Activated naive CD4-positive, alpha-beta T cell treated with anti-CD3 and anti-CD28 coated beads, Interleukin-2, amount 10 ng/mL, durations not matched to agents 7 days and 5 days (primary cell): ENCODE data around the gene COX18.

Experiments
- CTCF ChIA-PET: fragments of 350-600 bp; sonication (Branson Sonifier 250); formaldehyde crosslinking; loops from one replicate; lab custom pipeline; 2021; ENCODE audit warnings: antibody characterized with exemption; lab: Charles Lee
- DNase-seq: peaks from one replicate; pipeline ENCODE4 v3.0.0-alpha.2; 2020
- H3K27ac Mint-ChIP-seq: one replicate; pipeline ENCODE4 v1.8.0; 2021; ENCODE audit warnings: mild to moderate bottlenecking, moderate library complexity, mixed read lengths
- H3K27me3 Mint-ChIP-seq: one replicate; pipeline ENCODE4 v1.8.0; 2021; ENCODE audit warnings: mild to moderate bottlenecking, mixed read lengths
- H3K36me3 Mint-ChIP-seq: one replicate; pipeline ENCODE4 v1.8.0; 2021; ENCODE audit warnings: mixed read lengths
- H3K4me1 Mint-ChIP-seq: one replicate; pipeline ENCODE4 v1.8.0; 2021; ENCODE audit warnings: mixed read lengths
- H3K4me3 Mint-ChIP-seq: one replicate; pipeline ENCODE4 v1.8.0; 2021; ENCODE audit warnings: mild to moderate bottlenecking, moderate library complexity, mixed read lengths
- H3K9me3 Mint-ChIP-seq: one replicate; pipeline ENCODE4 v1.8.0; 2021; ENCODE audit warnings: mixed read lengths

The COX18 gene

DNA sequence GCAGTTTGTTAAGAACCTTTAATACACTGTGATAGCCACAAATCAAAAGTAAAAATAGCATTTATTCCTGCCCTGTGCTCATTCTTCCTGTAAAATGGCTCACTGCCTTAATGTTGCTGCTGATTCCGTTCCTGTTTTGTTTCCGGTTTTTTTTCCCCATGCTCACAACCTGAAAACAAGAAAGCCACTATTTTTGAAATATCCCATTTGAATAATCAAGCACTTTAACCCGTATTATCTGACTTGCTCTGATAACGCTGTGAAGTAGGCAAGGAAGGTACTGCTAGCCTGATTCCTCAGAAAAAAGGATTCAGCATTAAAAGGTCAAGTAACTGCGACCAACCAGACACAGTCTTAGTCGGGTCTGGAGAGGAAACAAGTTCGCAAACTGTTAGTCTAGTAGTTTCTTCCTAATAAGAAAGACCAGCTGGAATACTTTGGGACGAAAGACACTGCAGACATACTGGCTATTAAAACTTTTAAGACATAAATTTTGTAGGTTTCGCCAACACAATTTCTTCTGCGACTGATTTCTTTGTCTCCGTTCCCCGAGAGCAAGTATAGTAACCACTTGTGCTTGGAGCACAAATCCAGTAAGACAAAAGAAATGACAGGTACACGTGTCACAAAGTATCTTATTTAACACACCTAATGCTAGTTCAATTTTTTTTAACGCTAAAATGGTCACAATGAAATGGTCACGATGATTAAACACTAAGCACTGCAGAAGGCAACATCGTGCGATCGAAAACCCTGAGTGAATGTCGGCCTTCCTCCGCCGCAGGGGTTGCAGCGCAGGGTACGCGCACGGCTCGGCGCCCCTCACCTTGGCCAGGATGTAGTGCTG lies 802 bp downstream of the COX18 start:
- H3K27ac Mint-ChIP-seq, result peak overlapping the region; percentile 94
- peak overlapping the region; percentile 77 for H3K4me3 Mint-ChIP-seq
- peaks cover 24% of the 10 kb centered on the region for H3K36me3 Mint-ChIP-seq
- no peaks in the 10 kb centered on the region for H3K9me3 Mint-ChIP-seq
- peaks cover 5% of the 10 kb centered on the region for H3K27me3 Mint-ChIP-seq
- DNase-seq, result no peak
- CTCF ChIA-PET, result no interaction called here
- H3K4me1 Mint-ChIP-seq, result peaks cover 36% of the 10 kb centered on the region

GRCh38 chr4:73067971-73068394 lies 1.5 kb downstream of the COX18 start:
- Mint-ChIP-seq H3K4me1 (peaks cover 39% of the 10 kb centered on the region), H3K4me3 (peak overlapping the region; percentile 77), H3K9me3 (no peaks in the 10 kb centered on the region), H3K27me3 (peaks cover 5% of the 10 kb centered on the region), H3K27ac (peak overlapping the region; percentile 94), H3K36me3 (peaks cover 23% of the 10 kb centered on the region)
- CTCF ChIA-PET, result no interaction called here
- no peak for DNase-seq

- CTCF ChIA-PET, result interaction anchor here (1.0 to 1.2 kb wide), 2 partner anchors 28 to 190 kb away, joined by 4 read pairs; no protein-coding TSS in a partner anchor
- peaks cover 39% of the 10 kb centered on the region for H3K4me1 Mint-ChIP-seq
- peak; percentile 34 for DNase-seq
- peaks cover 5% of the 10 kb centered on the region for H3K27me3 Mint-ChIP-seq
- H3K9me3 Mint-ChIP-seq, result no peaks in the 10 kb centered on the region
- peak overlapping the region; percentile 16 for H3K4me3 Mint-ChIP-seq
- peak overlapping the region; percentile 58 for H3K27ac Mint-ChIP-seq
- peaks cover 29% of the 10 kb centered on the region for H3K36me3 Mint-ChIP-seq
Measured at GRCh38 chr4:73066928-73067327, 2.6 kb downstream of the COX18 start.

DNA sequence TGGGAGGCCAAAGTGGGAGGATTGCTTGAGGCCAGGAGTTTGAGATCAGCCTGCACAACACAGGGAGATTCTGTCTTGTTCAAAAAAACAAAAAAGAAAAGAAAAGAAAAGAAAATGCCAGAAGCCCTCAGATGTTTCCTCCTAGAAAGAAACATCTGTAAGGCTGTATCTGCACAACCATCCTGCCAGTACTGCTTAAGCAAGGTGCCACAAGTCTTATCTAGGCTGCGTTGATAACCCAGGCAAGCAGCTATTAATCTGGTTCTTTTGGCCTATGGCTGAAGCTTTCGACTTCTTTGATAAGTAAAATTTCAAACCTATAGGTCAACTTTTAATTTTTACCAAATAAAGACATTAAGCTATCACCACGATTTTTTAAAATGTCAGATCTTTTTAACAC lies 3.1 kb downstream of the COX18 start:
- Mint-ChIP-seq H3K4me3 (no peak overlapping the region), H3K4me1 (peaks cover 39% of the 10 kb centered on the region), H3K27me3 (peaks cover 5% of the 10 kb centered on the region), H3K27ac (no peak overlapping the region), H3K9me3 (no peaks in the 10 kb centered on the region), H3K36me3 (peaks cover 33% of the 10 kb centered on the region)
- CTCF ChIA-PET, result interaction anchor here (1.0 to 1.2 kb wide), 2 partner anchors 28 to 191 kb away, joined by 4 read pairs; no protein-coding TSS in a partner anchor
- no peak for DNase-seq

- H3K4me1 Mint-ChIP-seq, result peaks cover 30% of the 10 kb centered on the region
- no peak for DNase-seq
- peaks cover 42% of the 10 kb centered on the region for H3K36me3 Mint-ChIP-seq
- CTCF ChIA-PET, result interaction anchor here (0.8 to 1.4 kb wide), 2 partner anchors 191 to 192 kb away, joined by 3 read pairs; no protein-coding TSS in a partner anchor
- H3K27ac Mint-ChIP-seq, result no peak overlapping the region
- H3K9me3 Mint-ChIP-seq, result no peaks in the 10 kb centered on the region
- peaks cover 3% of the 10 kb centered on the region for H3K27me3 Mint-ChIP-seq
- no peak overlapping the region for H3K4me3 Mint-ChIP-seq
Measured at GRCh38 chr4:73064536-73064935, 5.0 kb downstream of the COX18 start.

GRCh38 chr4:73055241-73055897 lies 14.1 kb downstream of the COX18 start:
- H3K36me3 Mint-ChIP-seq, result peaks cover 45% of the 10 kb centered on the region
- H3K27me3 Mint-ChIP-seq, result no peaks in the 10 kb centered on the region
- no peak overlapping the region for H3K27ac Mint-ChIP-seq
- no peak overlapping the region for H3K4me3 Mint-ChIP-seq
- DNase-seq, result no peak
- peaks cover 3% of the 10 kb centered on the region for H3K4me1 Mint-ChIP-seq
- H3K9me3 Mint-ChIP-seq, result no peaks in the 10 kb centered on the region
- CTCF ChIA-PET, result interaction anchor here (1.0 kb wide), 1 partner anchor 17 kb away, joined by 4 read pairs; no protein-coding TSS in a partner anchor

GRCh38 chr4:73053974-73054480 lies 15.5 kb downstream of the COX18 start:
- Mint-ChIP-seq H3K27ac (peak overlapping the region; percentile 55), H3K36me3 (peaks cover 36% of the 10 kb centered on the region), H3K27me3 (no peaks in the 10 kb centered on the region), H3K9me3 (no peaks in the 10 kb centered on the region), H3K4me1 (peaks cover 3% of the 10 kb centered on the region), H3K4me3 (no peak overlapping the region)
- CTCF ChIA-PET, result no interaction called here
- no peak for DNase-seq

- no peak for DNase-seq
- peaks cover 3% of the 10 kb centered on the region for H3K4me1 Mint-ChIP-seq
Measured at GRCh38 chr4:73053076-73053475, 16.4 kb downstream of the COX18 start.

GRCh38 chr4:73051625-73052024 lies 17.9 kb downstream of the COX18 start:
- Mint-ChIP-seq H3K9me3 (no peaks in the 10 kb centered on the region), H3K27ac (no peak overlapping the region), H3K4me3 (no peak overlapping the region), H3K27me3 (no peaks in the 10 kb centered on the region), H3K4me1 (peaks cover 3% of the 10 kb centered on the region), H3K36me3 (peaks cover 26% of the 10 kb centered on the region)
- CTCF ChIA-PET, result interaction anchor here (1.9 kb wide), 1 partner anchor 13 kb away, joined by 6 read pairs; no protein-coding TSS in a partner anchor
- no peak for DNase-seq

More at GRCh38 chr4:73053076-73053475, 16.4 kb downstream of the COX18 start:
- no peaks in the 10 kb centered on the region for H3K27me3 Mint-ChIP-seq
- peaks cover 28% of the 10 kb centered on the region for H3K36me3 Mint-ChIP-seq
- no peak overlapping the region for H3K4me3 Mint-ChIP-seq
- CTCF ChIA-PET, result no interaction called here
- H3K27ac Mint-ChIP-seq, result no peak overlapping the region
- no peaks in the 10 kb centered on the region for H3K9me3 Mint-ChIP-seq

- CTCF ChIA-PET, result no interaction called here
- Mint-ChIP-seq H3K9me3 (no peaks in the 10 kb centered on the region), H3K4me3 (no peak overlapping the region), H3K4me1 (no peaks in the 10 kb centered on the region), H3K27me3 (no peaks in the 10 kb centered on the region), H3K36me3 (no peaks in the 10 kb centered on the region), H3K27ac (no peak overlapping the region)
- no peak for DNase-seq
Measured at GRCh38 chr4:73045879-73046278, 23.6 kb downstream of the COX18 start.

GRCh38 chr4:73037057-73037456 lies 32.5 kb downstream of the COX18 start:
- peaks cover 3% of the 10 kb centered on the region for H3K9me3 Mint-ChIP-seq
- no peak for DNase-seq
- peaks cover 12% of the 10 kb centered on the region for H3K4me1 Mint-ChIP-seq
- CTCF ChIA-PET, result no interaction called here
- H3K4me3 Mint-ChIP-seq, result no peak overlapping the region
- no peaks in the 10 kb centered on the region for H3K27me3 Mint-ChIP-seq
- no peak overlapping the region for H3K27ac Mint-ChIP-seq
- no peaks in the 10 kb centered on the region for H3K36me3 Mint-ChIP-seq

DNA sequence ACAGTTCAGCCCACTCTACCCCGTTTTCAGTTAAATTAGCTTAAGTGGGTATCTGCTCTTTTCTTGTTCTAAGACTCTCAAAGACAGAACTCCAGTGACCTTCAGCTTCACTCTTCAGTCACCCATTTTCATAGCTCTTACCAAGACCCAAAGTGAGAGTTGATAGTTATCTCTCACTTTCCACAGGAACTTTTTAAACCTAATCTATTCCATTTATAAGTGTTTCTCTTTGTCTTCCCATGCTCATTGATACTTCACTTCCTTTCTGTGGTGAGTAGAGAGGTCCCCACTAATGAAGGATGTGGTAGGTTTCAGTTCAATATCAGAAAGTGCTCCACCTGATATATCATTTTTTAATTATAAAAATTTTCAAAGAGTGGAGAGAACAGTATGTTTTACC lies 33.4 kb downstream of the COX18 start:
- no peak overlapping the region for H3K27ac Mint-ChIP-seq
- H3K27me3 Mint-ChIP-seq, result no peaks in the 10 kb centered on the region
- CTCF ChIA-PET, result no interaction called here

GRCh38 chr4:73034896-73035295 lies 34.6 kb downstream of the COX18 start:
- Mint-ChIP-seq H3K9me3 (peaks cover 3% of the 10 kb centered on the region), H3K4me3 (no peak overlapping the region), H3K27me3 (no peaks in the 10 kb centered on the region), H3K36me3 (no peaks in the 10 kb centered on the region), H3K27ac (no peak overlapping the region), H3K4me1 (peaks cover 12% of the 10 kb centered on the region)
- no peak for DNase-seq
- CTCF ChIA-PET, result no interaction called here

More for the DNA sequence above, 33.4 kb downstream of the COX18 start:
- Mint-ChIP-seq H3K9me3 (peaks cover 3% of the 10 kb centered on the region), H3K36me3 (no peaks in the 10 kb centered on the region), H3K4me3 (no peak overlapping the region), H3K4me1 (peaks cover 12% of the 10 kb centered on the region)
- DNase-seq, result no peak

DNA sequence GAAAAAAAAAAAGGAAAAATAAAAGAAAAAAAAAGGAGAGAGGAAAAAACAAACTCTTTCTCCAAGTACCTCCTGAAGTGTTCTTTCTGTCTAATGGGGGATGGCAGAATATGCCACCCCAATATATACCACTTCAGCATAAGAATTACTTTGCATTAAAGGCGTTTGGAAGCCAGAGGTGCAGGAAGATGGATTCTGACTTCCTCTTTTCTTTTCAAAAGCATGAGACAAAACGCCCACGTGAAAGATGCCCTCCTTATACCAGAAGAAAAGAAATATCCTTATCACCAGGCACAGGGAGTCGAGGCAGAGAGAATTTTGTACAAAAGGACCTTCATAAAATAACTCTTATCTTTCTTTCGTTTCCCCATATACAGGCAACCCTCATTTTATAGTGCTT lies 40.9 kb downstream of the COX18 start:
- CTCF ChIA-PET, result no interaction called here
- H3K36me3 Mint-ChIP-seq, result no peaks in the 10 kb centered on the region
- no peaks in the 10 kb centered on the region for H3K9me3 Mint-ChIP-seq
- H3K4me3 Mint-ChIP-seq, result no peak overlapping the region
- H3K27ac Mint-ChIP-seq, result no peak overlapping the region
- H3K4me1 Mint-ChIP-seq, result no peaks in the 10 kb centered on the region
- DNase-seq, result no peak
- no peaks in the 10 kb centered on the region for H3K27me3 Mint-ChIP-seq
